Osteoblast (primary cell): ENCODE results near the gene REV1. TPM values are rescaled to one million over a fixed set of nuclear protein-coding genes. Genes with fewer than 3 reads are reported as not detected.

Experiments used
- DNase-seq: peaks from one replicate; pipeline ENCODE4 v3.0.0; 2011; ENCODE audit warnings: low spot score, mixed read lengths; ENCODE audit not compliant: insufficient read length; ENCODE audit errors: missing footprints
- H2AFZ ChIP-seq: 2 replicates; pipeline ENCODE4 v1.6.0; 2011; ENCODE audit warnings: mild to moderate bottlenecking, low read length
- H3K27ac ChIP-seq: 2 replicates; pipeline ENCODE4 v1.5.1; 2011; ENCODE audit warnings: mild to moderate bottlenecking, low read depth, low read length, moderate library complexity
- H3K27me3 ChIP-seq: 2 replicates; pipeline ENCODE4 v1.6.0; 2012; ENCODE audit warnings: mild to moderate bottlenecking, control low read depth, inconsistent platforms, low read length, moderate library complexity; ENCODE audit not compliant: insufficient read depth
- H3K36me3 ChIP-seq: 2 replicates; pipeline ENCODE4 v1.5.1; 2011; ENCODE audit warnings: mild to moderate bottlenecking, low read length, control low read depth, moderate library complexity; ENCODE audit not compliant: insufficient read depth
- H3K4me1 ChIP-seq: 2 replicates; pipeline ENCODE4 v1.5.1; 2011; ENCODE audit warnings: mild to moderate bottlenecking, low read length, control low read depth, moderate library complexity; ENCODE audit not compliant: insufficient read depth
- H3K4me2 ChIP-seq: 2 replicates; pipeline ENCODE4 v1.6.0; 2011; ENCODE audit warnings: mild to moderate bottlenecking, low read length; ENCODE audit not compliant: insufficient read depth
- H3K4me3 ChIP-seq: fragments of 200-600 bp; sonication (generic); 3 replicates; pipeline ENCODE4 v1.5.1; 2012; ENCODE audit warnings: mild to moderate bottlenecking, low read length, inconsistent platforms; ENCODE audit not compliant: insufficient read depth
- H3K79me2 ChIP-seq: 2 replicates; pipeline ENCODE4 v1.6.0; 2012; ENCODE audit warnings: mild to moderate bottlenecking, low read length, control low read depth, inconsistent platforms; ENCODE audit not compliant: insufficient read depth
- H3K9me3 ChIP-seq: 2 replicates; pipeline ENCODE4 v1.5.1; 2011; ENCODE audit warnings: low read depth, low read length, control low read depth
- H4K20me1 ChIP-seq: 2 replicates; pipeline ENCODE4 v1.6.0; 2012; ENCODE audit warnings: mild to moderate bottlenecking, low read length, control low read depth; ENCODE audit not compliant: insufficient read depth
- CTCF ChIP-seq: IDR thresholded peaks from 2 replicates; pipeline ENCODE4 v1.5.1; 2011; ENCODE audit warnings: mild to moderate bottlenecking, low read depth, low read length, moderate library complexity; ENCODE audit errors: extremely low read depth
- total RNA-seq: library from RNA; depleted of rRNA; stranded (reverse); fragments of >200 nt; gene quantifications from 2 replicates; pipeline ENCODE4 v1.2.3, GENCODE V29; 2012

Gene REV1
- total RNA-seq, 1 donor, result 37.3 TPM

- Histone ChIP-seq H3K27me3 (no peaks in the 10 kb centered on the region), H4K20me1 (no peaks in the 10 kb centered on the region), H3K36me3 (peaks cover 11% of the 10 kb centered on the region), H3K4me3 (no peak overlapping the region), H3K4me1 (no peaks in the 10 kb centered on the region), H3K9me3 (no peaks in the 10 kb centered on the region), H2AFZ (no peak overlapping the region), H3K27ac (no peak overlapping the region), H3K79me2 (peaks cover 9% of the 10 kb centered on the region), H3K4me2 (no peak overlapping the region)
- TF ChIP-seq CTCF, result no peak
- no peak for DNase-seq
These were observed 49.8 kb downstream of the REV1 start for GRCh38 chr2:99439971-99440505.

GRCh38 chr2:99436874-99437273 lies 52.9 kb downstream of the REV1 start:
- Histone ChIP-seq H3K9me3 (no peaks in the 10 kb centered on the region), H3K4me2 (no peak overlapping the region), H3K4me3 (no peak overlapping the region), H3K36me3 (peaks cover 14% of the 10 kb centered on the region), H3K27me3 (no peaks in the 10 kb centered on the region), H3K27ac (no peak overlapping the region), H3K4me1 (no peaks in the 10 kb centered on the region), H2AFZ (no peak overlapping the region), H3K79me2 (peaks cover 3% of the 10 kb centered on the region), H4K20me1 (no peaks in the 10 kb centered on the region)
- no peak for TF ChIP-seq CTCF
- no peak for DNase-seq

GRCh38 chr2:99433340-99433739 lies 56.5 kb downstream of the REV1 start:
- TF ChIP-seq CTCF, result no peak
- Histone ChIP-seq H3K4me1 (peaks cover 13% of the 10 kb centered on the region), H3K27me3 (no peaks in the 10 kb centered on the region), H4K20me1 (peaks cover 10% of the 10 kb centered on the region), H3K4me3 (no peak overlapping the region), H3K79me2 (peaks cover 8% of the 10 kb centered on the region), H3K4me2 (no peak overlapping the region), H3K36me3 (peaks cover 10% of the 10 kb centered on the region), H3K27ac (no peak overlapping the region), H2AFZ (no peak overlapping the region), H3K9me3 (no peaks in the 10 kb centered on the region)
- no peak for DNase-seq

DNA sequence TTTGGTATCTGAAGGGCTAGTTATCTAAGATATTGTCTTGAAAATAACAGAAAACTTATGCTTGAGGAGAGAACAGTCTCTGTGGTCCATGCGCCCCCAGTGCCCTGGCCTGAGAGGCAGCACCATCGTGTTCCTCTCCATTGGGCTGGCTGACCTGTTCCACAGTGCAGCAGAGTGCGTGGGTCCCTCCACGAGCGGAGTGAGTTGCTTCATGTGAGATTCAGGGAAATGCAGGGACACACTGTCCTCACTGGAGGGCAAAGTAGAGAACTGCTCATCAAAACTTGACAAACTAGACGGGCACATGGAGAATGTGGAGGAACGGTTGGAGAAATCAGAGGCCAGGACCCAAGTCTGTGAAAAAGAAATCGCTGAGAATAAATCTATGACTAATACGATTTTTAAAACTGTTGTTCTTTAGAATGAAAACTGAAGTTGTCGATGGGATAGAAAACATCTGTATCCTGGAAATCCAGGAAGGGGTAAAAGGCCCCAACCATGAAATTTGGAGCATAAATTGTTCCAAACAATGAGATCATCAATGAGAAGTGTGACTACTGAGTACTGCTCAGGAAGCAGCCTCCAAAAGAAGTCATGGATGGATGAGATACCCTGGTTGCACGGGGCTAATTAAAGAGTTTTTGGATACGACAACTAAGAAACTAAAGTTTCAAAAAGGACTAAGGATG lies 58.1 kb downstream of the REV1 start:
- no peaks in the 10 kb centered on the region for H3K9me3 ChIP-seq
- no peak overlapping the region for H3K4me2 ChIP-seq
- no peak overlapping the region for H3K4me3 ChIP-seq
- H3K79me2 ChIP-seq, result peaks cover 11% of the 10 kb centered on the region
- peaks cover 13% of the 10 kb centered on the region for H3K4me1 ChIP-seq
- peaks cover 12% of the 10 kb centered on the region for H4K20me1 ChIP-seq
- DNase-seq, result no peak
- peaks cover 13% of the 10 kb centered on the region for H3K36me3 ChIP-seq
- no peak overlapping the region for H2AFZ ChIP-seq
- no peak for TF ChIP-seq CTCF
- peak overlapping the region; percentile 15 for H3K27ac ChIP-seq
- no peaks in the 10 kb centered on the region for H3K27me3 ChIP-seq
